Mucosa of gallbladder (tissue), 1 donor: ENCODE results near the gene C18orf63. TPM values are rescaled to one million over a fixed set of nuclear protein-coding genes. Genes with fewer than 3 reads are reported as not detected.
"Not testable (repeated sequence)": the region's sequence is repeated elsewhere in the genome, so short reads cannot be mapped to it uniquely, and the experiment has no call there.

Experiments used
- DNase-seq: peaks from one replicate; pipeline ENCODE4 v3.0.0-alpha.2; 2020; ENCODE audit warnings: low spot score
- total RNA-seq: library from RNA; stranded (reverse); gene quantifications from one replicate; pipeline ENCODE4 v1.2.1, GENCODE V29; 2021
- donor health status: DM: no; HTN: no; CAD: no.

C18orf63 gene
- total RNA-seq, 1 donor from 2014 or later, result not detected

DNA sequence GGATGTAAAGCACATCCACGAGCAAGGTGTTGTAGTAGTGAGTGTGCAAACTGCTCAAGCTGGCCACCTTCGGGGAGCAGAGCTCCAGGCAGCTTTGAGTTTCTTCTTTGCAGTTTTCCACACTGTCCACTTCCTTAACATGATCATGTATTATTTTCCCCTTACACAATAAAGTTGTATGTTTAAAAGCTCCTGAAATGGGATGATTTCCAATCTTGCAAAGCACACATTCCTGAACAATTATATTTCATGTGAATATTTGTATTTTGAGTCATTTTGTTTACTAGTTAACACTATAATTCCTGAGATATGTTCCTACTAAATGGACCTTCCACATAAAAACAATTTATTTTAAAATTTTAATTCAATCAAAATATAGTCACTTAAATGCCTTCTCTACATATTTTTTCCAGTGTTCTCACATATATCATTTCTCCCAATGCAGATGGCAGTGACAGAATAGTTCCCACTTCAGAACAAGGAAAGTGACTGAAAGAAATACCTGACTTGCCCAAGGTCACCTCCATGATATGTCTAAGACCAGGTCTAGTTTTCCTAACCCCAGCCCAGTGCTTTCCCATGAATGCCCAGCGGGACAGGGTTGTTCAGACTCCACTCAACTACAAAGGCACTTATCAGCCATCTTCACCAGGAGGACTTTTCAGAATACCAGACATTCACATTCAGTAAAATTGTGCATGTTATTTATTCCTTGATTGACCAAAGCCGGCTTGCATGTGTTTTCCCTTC, 29.4 kb upstream of the C18orf63 start:
- no peak for DNase-seq

DNA sequence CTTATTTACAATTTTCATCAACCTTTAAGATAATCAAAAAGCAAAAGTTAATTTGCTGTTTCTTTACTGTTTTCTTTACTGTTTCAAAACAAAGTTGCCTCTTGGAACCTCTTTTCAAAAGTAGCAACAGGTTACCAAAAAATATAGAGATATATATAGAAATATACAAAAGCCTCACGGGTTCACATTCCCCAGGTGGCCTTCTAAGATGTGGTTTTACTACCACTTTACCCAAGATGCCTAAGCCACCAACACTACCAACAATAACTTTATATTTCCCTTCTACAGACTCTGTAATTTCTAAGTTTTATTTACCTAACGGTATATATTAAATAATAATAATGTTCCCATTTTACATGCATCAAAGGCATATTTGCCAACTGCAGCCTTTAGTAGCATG, 28.8 kb upstream of the C18orf63 start:
- DNase-seq, result no peak

DNA sequence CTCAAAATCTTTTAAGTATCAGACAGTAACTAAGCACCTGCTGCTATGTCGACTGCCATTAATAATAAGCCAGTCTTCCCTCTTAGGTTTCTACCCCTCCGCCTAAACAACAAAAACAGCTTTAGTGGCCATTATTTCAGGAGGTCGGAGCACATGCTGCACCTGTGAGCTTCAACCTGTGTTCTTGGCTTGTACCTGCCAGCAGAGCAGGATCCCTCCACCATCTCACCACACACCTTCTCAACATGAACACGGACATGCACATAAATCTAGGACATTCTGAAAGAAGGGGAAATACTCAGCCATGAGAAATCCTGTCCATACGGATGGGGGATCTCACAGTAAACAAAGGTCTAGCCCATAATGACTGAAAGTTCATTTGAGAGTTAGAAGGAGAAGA, 27.6 kb upstream of the C18orf63 start:
- no peak for DNase-seq

DNA sequence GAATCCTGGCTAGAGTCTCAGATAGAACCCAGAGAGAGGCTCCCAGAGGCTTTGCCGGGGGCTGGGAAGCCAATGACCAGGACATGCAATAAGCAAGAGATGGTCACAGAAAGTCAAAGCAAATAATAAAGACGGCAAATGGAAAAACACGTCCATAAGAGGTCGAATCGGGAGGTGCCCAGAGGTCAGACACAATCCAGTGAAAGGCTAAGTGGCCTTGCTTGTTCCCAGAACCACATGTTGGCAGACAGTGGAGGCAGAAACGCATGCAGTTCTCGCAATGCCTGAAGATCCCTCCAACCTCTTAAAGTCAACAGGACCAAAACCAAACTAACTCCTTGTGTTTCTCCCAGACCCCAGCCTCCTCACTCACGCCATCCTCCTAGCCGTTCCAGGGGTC, 26.9 kb upstream of the C18orf63 start:
- no peak for DNase-seq

DNA sequence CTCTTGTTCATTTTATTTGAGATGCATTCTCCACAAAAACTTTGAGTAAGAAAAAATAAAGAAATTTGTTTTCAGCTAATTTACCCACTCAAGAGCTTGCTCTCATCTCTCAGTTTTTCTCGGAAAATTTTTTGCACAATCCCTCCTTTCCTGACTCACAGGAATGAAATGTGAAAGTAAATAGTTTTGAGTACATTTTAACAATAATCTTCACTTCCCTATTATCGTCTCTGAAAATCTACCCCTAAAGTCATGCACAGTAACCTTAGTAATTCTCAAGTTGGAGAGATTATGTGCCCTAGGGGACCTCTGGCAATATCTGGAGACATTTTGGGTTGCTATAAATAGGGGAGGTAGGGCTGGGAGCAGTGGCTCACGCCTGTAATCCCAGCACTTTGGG, 26.5 kb upstream of the C18orf63 start:
- no peak for DNase-seq

DNA sequence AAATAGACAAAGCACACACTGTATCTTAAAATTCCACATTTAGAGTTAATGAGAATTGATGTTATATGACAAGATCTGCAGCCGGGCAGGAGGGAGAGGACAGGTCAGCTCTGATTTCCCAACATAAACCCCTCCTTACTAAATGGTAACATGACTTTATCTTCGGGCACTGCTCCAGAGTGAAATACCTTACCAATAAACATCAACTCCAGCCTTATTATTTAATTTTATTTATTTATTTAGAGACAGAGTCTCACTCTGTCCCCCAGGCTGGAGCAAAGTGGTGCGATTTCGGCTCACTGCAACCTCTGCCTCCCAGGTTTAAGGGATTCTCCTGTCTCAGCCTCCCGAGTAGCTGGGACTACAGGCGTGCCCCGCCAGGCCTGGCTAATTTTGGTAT, 25.6 kb upstream of the C18orf63 start:
- DNase-seq, result no peak

DNA sequence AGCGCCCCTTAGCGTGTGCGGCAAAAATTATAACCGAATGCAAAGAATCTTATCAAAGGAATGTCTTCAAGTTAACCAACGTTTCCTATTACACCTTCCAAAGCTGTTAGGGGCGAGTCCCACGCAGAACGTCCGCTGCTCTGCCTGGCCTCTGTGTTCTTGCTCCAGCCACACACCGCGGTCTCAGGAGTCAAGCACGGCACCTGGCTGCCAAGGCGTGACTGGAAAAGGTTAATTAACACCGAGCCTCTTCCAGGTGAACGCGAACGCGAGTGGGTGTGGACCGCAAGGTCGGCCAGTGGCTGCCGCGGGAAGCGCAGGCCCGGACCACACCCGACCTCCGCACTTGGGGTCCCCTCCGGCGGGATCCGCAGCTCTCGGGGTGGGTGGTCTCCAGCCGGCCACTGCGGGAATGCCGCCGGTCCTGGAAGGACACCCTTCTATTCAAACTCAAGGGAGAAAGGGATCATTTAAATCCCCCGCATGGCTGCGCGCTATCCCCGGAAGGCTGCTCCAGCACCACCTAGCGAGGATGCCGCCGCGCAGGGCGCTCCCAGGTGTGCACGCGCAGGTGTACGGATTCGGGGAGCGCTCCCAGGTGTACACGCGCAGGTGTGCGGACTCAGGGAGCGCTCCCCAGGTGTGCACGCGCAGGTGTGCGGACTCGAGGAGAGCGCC, 24.7 kb upstream of the C18orf63 start:
- DNase-seq, result no peak

DNA sequence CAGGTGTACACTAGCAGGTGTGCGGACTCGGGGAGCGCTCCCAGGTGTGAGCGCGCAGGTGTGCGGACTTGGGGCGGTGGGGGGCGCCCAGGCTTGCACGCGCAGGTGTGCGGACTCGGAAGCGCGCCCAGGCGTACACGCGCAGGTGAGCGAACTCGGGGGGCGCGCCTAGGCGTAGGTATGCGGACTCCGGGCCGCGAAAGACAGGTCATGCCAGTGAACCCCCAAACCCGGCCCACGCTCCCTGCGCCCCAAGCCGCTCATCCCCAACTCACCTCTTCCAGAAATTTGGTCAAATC, 24.2 kb upstream of the C18orf63 start:
- no peak for DNase-seq

DNA sequence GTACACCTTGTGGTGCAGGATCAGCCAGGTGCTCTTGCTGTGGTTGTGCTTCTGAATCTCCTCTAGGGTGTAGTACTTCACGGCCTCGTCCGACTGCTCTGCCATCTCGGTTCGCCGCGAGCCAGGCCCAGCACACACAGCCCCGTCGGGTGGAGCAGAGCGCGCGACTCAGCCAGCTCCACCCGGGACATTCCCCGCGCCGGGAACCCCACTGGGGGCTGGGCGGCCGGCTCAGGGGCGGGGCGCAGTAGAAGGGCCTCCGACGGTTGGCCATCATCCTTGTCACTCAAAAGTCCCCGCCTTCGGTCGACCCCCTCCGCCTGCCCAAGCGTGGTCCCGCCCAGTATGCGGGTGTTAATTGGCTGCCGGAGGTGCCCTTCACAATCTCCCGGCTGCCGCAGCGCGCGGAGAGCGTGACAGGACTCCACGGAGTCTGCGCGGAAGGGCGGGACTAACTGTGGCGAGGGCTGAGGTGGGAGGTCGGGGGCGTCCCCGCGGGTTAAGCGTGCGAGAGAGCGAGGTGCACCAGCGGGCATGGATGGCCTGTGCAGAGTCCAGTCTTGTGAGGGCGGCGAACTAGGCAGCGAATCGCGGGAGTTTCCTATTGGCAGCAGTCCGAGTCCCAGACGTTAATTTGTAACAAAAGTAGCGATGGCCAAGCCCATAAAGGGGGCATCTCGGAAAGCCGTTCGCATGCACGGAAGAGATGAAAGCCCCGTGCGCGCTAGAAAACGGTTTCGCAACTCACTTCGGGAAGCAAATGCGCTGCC, 23.7 kb upstream of the C18orf63 start, which contains the start of gene CYB5A:
Gene CYB5A (minus strand): TSS at position 193 of the 770 bp plus-strand sequence. CDS start 88 bp downstream, at position 105.
- DNase-seq, result peak; percentile 99

DNA sequence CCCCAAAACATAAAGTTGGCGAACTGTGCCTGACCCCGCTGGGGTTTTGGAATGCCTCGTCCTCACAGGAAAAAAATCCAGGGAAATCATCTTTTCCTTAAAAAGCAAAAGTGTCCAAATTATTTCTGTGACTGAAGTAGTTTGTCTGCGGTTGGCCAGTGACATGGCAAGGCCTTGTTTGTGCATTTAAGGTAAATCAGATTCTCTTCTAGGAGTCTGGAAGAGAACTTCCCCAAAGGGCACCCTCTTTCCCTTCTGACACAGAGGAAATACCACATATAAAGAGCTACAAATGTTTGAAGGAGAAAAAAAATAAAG, 23.1 kb upstream of the C18orf63 start:
- no peak for DNase-seq

DNA sequence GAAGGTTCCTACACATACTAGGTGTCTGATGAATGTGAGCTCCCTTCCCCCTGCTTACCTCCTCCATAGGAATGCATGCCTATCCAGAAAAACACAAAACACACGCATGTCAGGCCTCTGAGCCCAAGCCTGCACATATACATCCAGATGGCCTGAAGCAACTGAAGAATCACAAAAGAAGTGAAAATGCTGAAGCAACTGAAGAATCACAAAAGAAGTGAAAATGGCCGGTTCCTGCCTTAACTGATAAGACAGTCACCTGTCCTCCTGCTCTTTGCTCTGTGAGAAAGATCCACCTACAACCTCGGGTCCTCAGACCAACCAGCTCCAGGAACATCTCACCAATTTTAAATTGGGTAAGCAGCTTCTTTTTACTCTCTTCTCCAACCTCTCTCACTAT, 22.7 kb upstream of the C18orf63 start:
- DNase-seq, result not testable (repeated sequence)

DNA sequence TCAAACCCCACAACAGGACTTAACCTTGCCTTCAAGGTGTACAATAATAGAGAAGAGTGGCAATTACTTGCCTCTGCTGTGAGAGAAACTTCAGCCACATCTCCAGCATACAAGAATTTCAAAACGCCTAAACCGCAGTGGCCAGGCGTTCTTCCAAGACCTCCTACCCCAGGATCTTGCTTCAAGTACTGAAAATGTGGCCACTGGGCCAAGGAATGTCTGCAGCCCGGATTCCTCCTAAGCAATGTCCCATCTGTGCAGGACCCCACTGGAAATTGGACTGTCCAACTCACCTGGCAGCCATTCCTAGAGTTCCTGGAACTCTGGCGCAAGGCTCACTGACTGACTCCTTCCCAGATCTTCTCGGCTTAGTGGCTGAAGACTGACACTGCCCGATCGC, 21.1 kb upstream of the C18orf63 start:
- no peak for DNase-seq

DNA sequence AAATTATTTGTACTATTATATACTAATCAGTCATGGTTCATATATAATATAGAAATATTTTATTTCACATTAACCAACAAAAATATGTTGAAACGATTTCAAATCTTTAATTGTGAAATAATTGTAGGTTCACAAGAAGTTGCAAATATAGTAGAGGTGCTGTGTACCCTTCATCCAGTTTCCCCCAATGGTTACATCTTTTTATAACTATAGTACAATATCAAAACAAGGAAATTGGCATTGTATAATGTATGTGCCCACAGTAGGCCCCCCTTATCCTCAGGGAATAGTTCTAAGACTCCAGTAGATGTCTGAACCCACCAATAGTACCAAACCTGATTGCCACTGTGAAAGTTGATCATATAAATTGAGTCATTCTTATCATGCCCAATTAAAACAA, 16.5 kb upstream of the C18orf63 start:
- no peak for DNase-seq

DNA sequence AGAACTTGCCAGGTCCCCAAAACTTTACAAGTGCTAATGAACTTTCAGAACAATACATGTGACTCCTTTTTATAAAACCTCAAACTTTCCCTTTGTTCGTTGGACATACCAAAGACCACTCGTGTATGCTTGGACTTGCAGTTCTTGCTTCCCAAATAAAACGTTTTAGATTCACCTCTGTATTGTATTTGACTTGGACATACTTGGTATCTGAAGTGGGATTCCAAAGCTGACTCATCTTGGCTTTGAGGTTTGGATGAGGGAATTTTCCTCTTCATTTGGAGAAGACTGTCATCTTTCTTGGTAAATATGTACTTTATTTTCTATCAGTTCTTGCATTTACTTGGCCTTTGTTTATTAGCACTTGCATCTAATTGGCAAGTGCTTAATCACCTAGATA, 15.9 kb upstream of the C18orf63 start:
- DNase-seq, result no peak

DNA sequence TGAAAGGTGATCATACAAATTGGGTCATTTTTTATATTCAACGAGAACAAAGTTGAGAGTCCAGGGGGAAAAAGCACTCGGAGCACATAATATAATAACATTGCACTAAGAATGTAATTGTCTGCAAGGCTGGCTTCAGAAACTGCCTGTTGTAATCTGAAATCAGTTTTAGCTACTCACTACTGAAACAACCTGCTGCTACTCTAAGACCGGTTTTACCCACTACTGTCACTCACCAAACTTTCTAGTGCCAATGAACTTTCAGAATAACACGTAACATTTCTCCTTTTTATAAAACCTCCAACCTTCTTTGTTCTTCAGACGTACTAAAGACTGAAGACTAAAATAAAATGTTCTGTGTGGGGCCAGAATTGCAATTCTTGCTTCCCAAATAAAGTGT, 12.3 kb upstream of the C18orf63 start:
- no peak for DNase-seq

DNA sequence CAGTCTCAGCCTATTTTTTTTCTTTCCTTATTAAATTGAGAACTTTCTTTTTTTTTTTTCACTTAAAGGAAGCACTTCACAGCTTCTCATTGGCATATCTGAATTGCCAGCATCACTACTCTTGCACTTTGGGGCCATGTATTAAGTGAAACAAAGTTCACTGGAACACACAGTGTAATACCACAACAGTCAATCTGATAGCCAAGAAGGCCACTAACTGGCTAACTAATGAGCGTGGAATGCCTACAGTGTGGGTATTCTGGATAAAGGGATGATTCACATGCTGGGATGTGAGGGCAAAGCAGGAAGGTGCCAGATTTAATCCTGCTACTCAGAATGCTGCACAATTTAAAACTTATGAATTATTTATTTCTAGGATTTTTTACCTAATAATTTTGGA, 11.7 kb upstream of the C18orf63 start:
- DNase-seq, result no peak

DNA sequence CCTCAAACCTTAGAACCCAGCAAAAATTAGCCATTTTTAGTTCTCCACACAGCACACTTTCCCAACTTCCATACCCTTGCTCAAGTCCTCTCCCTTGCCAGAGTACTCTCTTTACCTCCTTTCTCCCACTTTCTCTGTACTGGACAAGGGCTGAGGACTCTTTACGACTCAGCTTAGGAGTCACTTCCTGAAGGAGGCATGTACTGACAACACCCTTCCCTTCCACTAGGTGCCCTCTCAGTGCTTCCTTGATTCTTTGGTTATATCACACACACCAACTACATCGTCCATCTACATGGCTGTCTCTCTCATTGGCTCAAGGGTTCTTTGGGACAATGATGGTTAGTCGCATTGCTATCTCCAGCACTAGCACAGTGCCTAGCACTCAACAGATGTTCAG, 5.2 kb upstream of the C18orf63 start:
- DNase-seq, result no peak

DNA sequence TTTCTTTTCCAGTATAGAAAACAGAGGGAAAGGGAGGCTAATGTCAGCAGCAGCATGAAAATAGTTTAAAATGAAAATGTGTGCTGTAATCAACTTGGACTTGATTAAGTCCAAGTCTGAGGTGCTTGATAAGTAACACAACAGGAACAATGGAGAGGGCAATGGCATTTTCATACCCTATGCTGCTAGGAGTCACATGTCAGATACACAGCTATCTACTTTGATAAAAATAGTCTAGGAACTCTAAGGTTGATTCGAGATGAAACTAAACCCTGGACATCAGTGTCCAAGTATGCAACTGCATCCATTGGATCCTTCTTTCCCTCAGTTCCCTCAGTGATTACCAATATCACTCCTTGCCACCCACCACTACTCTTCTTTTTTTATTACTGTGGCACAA, 4.6 kb upstream of the C18orf63 start:
- no peak for DNase-seq

DNA sequence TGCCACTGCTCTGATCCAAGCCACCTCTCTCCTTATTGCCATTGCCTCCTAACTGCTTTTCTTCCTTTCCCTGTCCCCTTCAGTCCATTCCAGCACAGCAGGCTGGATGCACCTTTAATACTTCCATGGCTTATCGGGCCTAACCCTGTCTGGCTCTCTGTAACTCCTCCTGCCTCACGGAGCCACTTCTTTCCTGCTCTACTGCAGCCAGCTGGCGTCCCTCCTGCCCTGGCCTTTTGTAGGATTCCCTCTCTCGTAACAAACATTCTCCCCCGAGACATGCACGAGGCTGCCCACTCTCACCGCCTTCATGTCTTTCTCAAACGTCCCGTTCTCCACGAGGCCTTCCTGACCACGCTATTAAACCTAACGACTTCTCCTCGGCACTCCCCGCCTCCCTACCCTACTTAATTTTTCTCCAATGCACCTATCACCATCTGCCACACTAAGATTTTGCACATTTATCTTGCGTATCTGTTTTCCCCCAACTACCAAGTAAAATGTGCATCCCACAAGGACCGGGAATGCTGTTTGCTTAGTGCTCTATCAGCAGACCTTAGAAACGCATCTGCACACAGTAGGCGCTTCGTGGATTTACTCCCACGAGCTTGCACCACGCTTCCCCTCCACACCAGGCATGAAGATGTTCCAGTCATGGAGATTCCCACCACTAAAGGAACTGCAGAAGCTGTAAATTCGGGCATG, 728 bp upstream of the C18orf63 start:
- no peak for DNase-seq

DNA sequence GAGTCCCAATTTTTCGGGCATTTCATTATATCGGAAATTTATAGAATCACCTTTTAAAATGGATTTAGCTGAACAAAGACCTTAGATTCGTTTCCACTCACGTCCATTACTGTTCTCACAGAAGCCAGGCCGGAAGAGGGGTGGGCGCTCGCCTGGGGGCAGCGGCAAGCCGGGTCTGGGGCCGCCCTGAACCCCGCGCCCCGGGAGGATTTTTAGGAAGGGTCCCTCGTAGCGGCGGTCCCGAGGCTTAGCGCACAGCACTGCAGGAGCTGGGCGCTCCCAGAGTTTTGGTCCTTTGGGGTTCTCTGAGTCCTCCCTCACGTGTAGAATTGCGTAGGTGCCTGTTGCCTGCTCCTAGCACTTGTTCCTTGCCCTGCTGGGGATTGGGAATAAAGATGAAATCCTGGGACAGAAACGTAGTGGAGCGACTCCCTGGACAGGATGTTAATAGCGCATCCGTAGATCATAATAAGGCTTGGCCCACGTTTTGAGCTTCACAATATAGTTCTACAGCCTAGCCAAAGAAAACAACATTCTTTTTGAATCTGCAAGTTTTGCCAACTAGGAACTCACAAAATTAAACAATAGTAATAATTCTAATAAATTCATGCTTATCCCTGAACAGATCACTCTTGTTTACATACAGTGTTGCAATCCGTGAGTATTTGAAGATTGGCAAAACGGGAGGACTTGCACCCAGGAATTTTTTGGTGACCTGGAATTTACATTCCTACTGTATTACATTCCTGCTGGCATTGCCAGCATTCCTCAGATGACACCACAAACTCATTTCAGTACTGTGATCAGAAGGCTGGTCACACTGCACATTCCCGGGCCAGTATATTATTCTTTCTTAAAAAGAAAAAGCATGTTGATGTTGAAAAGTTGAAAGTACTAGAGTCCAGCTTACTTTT, 875 bp downstream of the C18orf63 start:
- no peak for DNase-seq

DNA sequence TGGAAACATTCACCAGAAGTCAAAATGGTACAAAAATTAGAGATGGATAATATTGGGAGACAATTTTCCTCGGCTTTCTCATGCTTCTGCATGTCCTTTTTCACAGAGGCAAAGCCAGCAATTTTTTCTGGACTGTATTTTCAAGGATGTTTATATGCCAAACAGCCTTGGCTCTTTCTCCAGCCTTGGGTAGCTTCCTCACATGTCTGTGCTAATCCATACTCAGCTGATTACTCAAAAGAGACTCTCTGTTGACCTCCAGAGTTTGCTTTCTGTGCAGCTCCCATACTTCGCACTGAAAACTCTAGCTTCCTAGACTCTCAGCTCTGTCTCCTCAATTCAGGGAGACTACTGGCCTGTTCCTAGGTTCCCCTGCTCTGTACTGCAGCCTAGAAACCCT, 10.6 kb downstream of the C18orf63 start:
- no peak for DNase-seq
